Erythroblast (primary cell): ENCODE measurements around the gene TAMM41.
"Not testable (repeated sequence)": the region's sequence is repeated elsewhere in the genome, so short reads cannot be mapped to it uniquely, and the experiment has no call there.

ENCODE experiments used
- DNase-seq, 2 experiments: peaks; one replicate each; lab custom pipeline; 2025; lab: John Stamatoyannopoulos, UW
- GATA1 ChIP-seq: IDR thresholded peaks from 2 replicates; pipeline ENCODE4 v1.6.1; 2011; ENCODE audit warnings: low read depth, mild to moderate bottlenecking, control low read depth, low read length, moderate library complexity
- POLR2A ChIP-seq: IDR thresholded peaks from 2 replicates; pipeline ENCODE4 v1.6.1; 2011; ENCODE audit warnings: mild to moderate bottlenecking, low read length

TAMM41 gene

GRCh38 chr3:11794927-11795326, 51.8 kb downstream of the TAMM41 start:
- DNase-seq, result no peak
- TF ChIP-seq GATA1, result no peak
- TF ChIP-seq POLR2A, result no peak

- peak in 1 of 2 experiments; percentile 5 for DNase-seq
- no peak for TF ChIP-seq GATA1
- no peak for TF ChIP-seq POLR2A
Measured at GRCh38 chr3:11791339-11792200, 55.1 kb downstream of the TAMM41 start.

- TF ChIP-seq POLR2A, result no peak
- no peak for TF ChIP-seq GATA1
- DNase-seq, result no peak
Measured at GRCh38 chr3:11789412-11789811, 57.3 kb downstream of the TAMM41 start.

GRCh38 chr3:11784971-11785377, 61.7 kb downstream of the TAMM41 start:
- TF ChIP-seq POLR2A, result no peak
- TF ChIP-seq GATA1, result no peak
- no peak for DNase-seq

- TF ChIP-seq POLR2A, result no peak
- no peak for TF ChIP-seq GATA1
- no peak for DNase-seq
Measured at GRCh38 chr3:11780341-11780740, 66.3 kb downstream of the TAMM41 start.

GRCh38 chr3:11779626-11780025, 67.1 kb downstream of the TAMM41 start:
- no peak for DNase-seq
- TF ChIP-seq GATA1, result no peak
- TF ChIP-seq POLR2A, result no peak

- no peak for DNase-seq
- no peak for TF ChIP-seq GATA1
- TF ChIP-seq POLR2A, result no peak
Measured at GRCh38 chr3:11778248-11778647, 68.4 kb downstream of the TAMM41 start.

- no peak for TF ChIP-seq GATA1
- no peak for TF ChIP-seq POLR2A
- no peak for DNase-seq
Measured at GRCh38 chr3:11776346-11776745, 70.3 kb downstream of the TAMM41 start.

GRCh38 chr3:11775493-11775892, 71.2 kb downstream of the TAMM41 start:
- DNase-seq, result no peak
- TF ChIP-seq POLR2A (no peak), GATA1 (no peak)

- TF ChIP-seq GATA1, result no peak
- no peak for TF ChIP-seq POLR2A
- peak; percentile 32 to 35 for DNase-seq
Measured at GRCh38 chr3:11774296-11774877, 72.3 kb downstream of the TAMM41 start.

- not testable (repeated sequence) for DNase-seq
Measured at GRCh38 chr3:11771931-11772330, 74.8 kb downstream of the TAMM41 start.

- DNase-seq, result peak; percentile 65 to 67
- TF ChIP-seq GATA1, result no peak
- TF ChIP-seq POLR2A, result no peak
Measured at GRCh38 chr3:11770477-11771391, 76.0 kb downstream of the TAMM41 start.

- no peak for DNase-seq
- TF ChIP-seq POLR2A (no peak), GATA1 (no peak)
Measured at GRCh38 chr3:11769704-11770476, 76.8 kb downstream of the TAMM41 start.

GRCh38 chr3:11768604-11769003, 78.1 kb downstream of the TAMM41 start:
- TF ChIP-seq POLR2A (no peak), GATA1 (no peak)

More at GRCh38 chr3:11768604-11769003, 78.1 kb downstream of the TAMM41 start:
- DNase-seq, result no peak
